ENCODE data around the gene CPPED1. TPM values are rescaled to one million over a fixed set of nuclear protein-coding genes. Genes with fewer than 3 reads are reported as not detected.

CPPED1 gene
- total and polyA plus RNA-seq, 2 experiments from 2014 or later = 6.2 to 7.3 TPM

DNA sequence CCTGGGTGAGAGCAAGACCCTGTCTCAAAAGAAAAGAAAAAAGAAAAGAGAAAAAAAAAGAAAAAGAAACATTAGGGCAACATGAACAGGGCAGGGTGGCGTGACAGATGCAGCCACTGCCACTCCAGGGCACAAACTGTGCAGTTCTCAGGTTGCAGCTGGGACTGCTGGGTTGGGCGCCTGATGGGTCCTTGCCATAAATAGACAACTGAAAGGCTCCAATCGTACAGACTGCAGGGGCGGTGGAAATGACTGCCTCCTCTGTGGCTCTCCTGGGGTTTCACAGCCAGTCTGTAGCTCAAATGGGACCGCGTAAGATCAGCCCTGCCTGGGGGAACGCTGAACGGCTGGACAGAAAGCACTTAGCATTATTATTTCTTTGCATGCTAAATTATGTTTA lies 130.7 kb downstream of the CPPED1 start (continued):
- TF ChIP-seq, protein P1, sequence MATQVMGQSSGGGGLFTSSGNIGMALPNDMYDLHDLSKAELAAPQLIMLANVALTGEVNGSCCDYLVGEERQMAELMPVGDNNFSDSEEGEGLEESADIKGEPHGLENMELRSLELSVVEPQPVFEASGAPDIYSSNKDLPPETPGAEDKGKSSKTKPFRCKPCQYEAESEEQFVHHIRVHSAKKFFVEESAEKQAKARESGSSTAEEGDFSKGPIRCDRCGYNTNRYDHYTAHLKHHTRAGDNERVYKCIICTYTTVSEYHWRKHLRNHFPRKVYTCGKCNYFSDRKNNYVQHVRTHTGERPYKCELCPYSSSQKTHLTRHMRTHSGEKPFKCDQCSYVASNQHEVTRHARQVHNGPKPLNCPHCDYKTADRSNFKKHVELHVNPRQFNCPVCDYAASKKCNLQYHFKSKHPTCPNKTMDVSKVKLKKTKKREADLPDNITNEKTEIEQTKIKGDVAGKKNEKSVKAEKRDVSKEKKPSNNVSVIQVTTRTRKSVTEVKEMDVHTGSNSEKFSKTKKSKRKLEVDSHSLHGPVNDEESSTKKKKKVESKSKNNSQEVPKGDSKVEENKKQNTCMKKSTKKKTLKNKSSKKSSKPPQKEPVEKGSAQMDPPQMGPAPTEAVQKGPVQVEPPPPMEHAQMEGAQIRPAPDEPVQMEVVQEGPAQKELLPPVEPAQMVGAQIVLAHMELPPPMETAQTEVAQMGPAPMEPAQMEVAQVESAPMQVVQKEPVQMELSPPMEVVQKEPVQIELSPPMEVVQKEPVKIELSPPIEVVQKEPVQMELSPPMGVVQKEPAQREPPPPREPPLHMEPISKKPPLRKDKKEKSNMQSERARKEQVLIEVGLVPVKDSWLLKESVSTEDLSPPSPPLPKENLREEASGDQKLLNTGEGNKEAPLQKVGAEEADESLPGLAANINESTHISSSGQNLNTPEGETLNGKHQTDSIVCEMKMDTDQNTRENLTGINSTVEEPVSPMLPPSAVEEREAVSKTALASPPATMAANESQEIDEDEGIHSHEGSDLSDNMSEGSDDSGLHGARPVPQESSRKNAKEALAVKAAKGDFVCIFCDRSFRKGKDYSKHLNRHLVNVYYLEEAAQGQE (IDR thresholded peaks at IDR 0.05; ENCODE audit: unreplicated experiment) = no peak
- TF ChIP-seq CREB1 (CRISPR knock-in tag; IDR thresholded peaks at IDR 0.05; ENCODE audit: low read depth) (no peak), ZNF331 (CRISPR knock-in tag; IDR thresholded peaks at IDR 0.05; ENCODE audit: low read depth) (no peak), EZH2 (IDR thresholded peaks at IDR 0.05; ENCODE audit: low read depth, unreplicated experiment) (no peak), JUNB (IDR thresholded peaks at IDR 0.05; ENCODE audit: unreplicated experiment) (no peak), STAT1 (IDR thresholded peaks at IDR 0.05; ENCODE audit: unreplicated experiment) (no peak), ZNF114 (CRISPR knock-in tag; IDR thresholded peaks at IDR 0.05) (no peak)
- TF ChIP-seq, protein P2, sequence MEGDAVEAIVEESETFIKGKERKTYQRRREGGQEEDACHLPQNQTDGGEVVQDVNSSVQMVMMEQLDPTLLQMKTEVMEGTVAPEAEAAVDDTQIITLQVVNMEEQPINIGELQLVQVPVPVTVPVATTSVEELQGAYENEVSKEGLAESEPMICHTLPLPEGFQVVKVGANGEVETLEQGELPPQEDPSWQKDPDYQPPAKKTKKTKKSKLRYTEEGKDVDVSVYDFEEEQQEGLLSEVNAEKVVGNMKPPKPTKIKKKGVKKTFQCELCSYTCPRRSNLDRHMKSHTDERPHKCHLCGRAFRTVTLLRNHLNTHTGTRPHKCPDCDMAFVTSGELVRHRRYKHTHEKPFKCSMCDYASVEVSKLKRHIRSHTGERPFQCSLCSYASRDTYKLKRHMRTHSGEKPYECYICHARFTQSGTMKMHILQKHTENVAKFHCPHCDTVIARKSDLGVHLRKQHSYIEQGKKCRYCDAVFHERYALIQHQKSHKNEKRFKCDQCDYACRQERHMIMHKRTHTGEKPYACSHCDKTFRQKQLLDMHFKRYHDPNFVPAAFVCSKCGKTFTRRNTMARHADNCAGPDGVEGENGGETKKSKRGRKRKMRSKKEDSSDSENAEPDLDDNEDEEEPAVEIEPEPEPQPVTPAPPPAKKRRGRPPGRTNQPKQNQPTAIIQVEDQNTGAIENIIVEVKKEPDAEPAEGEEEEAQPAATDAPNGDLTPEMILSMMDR (conservative IDR thresholded peaks at IDR 0.05; ENCODE audit: low read depth in 2 of 2) = no peak

DNA sequence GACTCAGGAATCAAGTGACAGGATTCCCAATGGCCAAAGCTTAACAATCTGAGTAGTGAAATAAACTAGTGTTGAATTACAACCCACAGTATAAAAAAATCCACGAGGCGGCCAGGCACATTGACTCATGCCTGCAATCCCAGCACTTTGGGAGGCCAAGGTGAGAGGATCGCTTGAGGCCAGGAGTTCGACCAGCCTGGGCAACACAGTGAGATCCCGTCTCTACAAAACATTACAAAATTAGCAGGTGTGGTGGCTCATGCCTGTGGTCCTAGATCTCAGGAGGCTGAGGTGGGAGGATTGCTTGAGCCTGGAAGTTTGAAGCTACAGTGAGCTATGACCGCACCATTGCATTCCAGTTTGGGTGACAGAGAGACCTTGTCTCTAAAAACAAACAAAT lies 133.8 kb downstream of the CPPED1 start:
- no peak overlapping the region for H3K27ac ChIP-seq (ENCODE audit: low read depth)
- H3K27me3 ChIP-seq (ENCODE audit: insufficient read depth) = no peaks in the 10 kb centered on the region
- H3K4me3 ChIP-seq = no peak overlapping the region
- no peak overlapping the region for H3K27ac Mint-ChIP-seq
- peaks cover 14% of the 10 kb centered on the region for H3K9me3 Mint-ChIP-seq
- peaks cover 4% of the 10 kb centered on the region for H3K27me3 Mint-ChIP-seq (ENCODE audit: insufficient read depth, low read depth, poor library complexity)
- H4K20me1 ChIP-seq (replicated peaks; ENCODE audit: insufficient read depth) = no peaks in the 10 kb centered on the region
- no peak overlapping the region for H2AFZ ChIP-seq
- H3K4me1 ChIP-seq (ENCODE audit: insufficient read depth) = no peaks in the 10 kb centered on the region
- H3K4me1 Mint-ChIP-seq = no peaks in the 10 kb centered on the region
- DNase-seq (ENCODE audit: low spot score) = no peak
- no peaks in the 10 kb centered on the region for H3K79me2 ChIP-seq (replicated peaks; ENCODE audit: insufficient read depth)
- H3K36me3 Mint-ChIP-seq (ENCODE audit: low read depth) = peaks cover 4% of the 10 kb centered on the region
- H3K4me3 Mint-ChIP-seq = no peak overlapping the region
- no peaks in the 10 kb centered on the region for H3K36me3 ChIP-seq (ENCODE audit: insufficient read depth)
- no peaks in the 10 kb centered on the region for H3K9me2 ChIP-seq (ENCODE audit: insufficient read depth)
- no peak overlapping the region for H3K4me2 ChIP-seq
- H3F3A ChIP-seq (replicated peaks; ENCODE audit: low read depth) = no peaks in the 10 kb centered on the region
- no peak for ATAC-seq
- TF ChIP-seq POLR2AphosphoS5 (IDR thresholded peaks at IDR 0.05; ENCODE audit: low read depth) (no peak), CREB1 (CRISPR knock-in tag; IDR thresholded peaks at IDR 0.05; ENCODE audit: low read depth) (no peak), ZNF114 (CRISPR knock-in tag; IDR thresholded peaks at IDR 0.05) (no peak), STAT1 (IDR thresholded peaks at IDR 0.05; ENCODE audit: unreplicated experiment) (no peak), EZH2 (IDR thresholded peaks at IDR 0.05; ENCODE audit: low read depth, unreplicated experiment) (no peak), NANOG (IDR thresholded peaks at IDR 0.05; ENCODE audit: borderline replicate concordance) (no peak), EZH2phosphoT487 (IDR thresholded peaks at IDR 0.05; ENCODE audit: unreplicated experiment) (no peak)
- TF ChIP-seq, protein P1 (IDR thresholded peaks at IDR 0.05; ENCODE audit: unreplicated experiment) = no peak
- TF ChIP-seq, protein P3, sequence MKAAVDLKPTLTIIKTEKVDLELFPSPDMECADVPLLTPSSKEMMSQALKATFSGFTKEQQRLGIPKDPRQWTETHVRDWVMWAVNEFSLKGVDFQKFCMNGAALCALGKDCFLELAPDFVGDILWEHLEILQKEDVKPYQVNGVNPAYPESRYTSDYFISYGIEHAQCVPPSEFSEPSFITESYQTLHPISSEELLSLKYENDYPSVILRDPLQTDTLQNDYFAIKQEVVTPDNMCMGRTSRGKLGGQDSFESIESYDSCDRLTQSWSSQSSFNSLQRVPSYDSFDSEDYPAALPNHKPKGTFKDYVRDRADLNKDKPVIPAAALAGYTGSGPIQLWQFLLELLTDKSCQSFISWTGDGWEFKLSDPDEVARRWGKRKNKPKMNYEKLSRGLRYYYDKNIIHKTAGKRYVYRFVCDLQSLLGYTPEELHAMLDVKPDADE (IDR thresholded peaks at IDR 0.05) = no peak
- TF ChIP-seq, protein P2 (conservative IDR thresholded peaks at IDR 0.05; ENCODE audit: low read depth in 2 of 2) = no peak

All from GM23338 (cell line).